SK-N-SH treated with all-trans-retinoic acid at 6 μM for 48 hours (cell line): Measurements from ENCODE around the gene PCDH9.

ENCODE experiments used
- RARB ChIP-seq: fragments of 250-450 bp; sonication (Bioruptor Pico); IDR thresholded peaks from 2 replicates; pipeline ENCODE4 v1.8.0; 2021; ENCODE audit warnings: mild to moderate bottlenecking, moderate library complexity
- TF ChIP-seq, protein P1 (sequence below): fragments of 250-450 bp; sonication (Bioruptor Pico); IDR thresholded peaks from 2 replicates; pipeline ENCODE4 v1.8.0; 2020; ENCODE audit warnings: mild to moderate bottlenecking, moderate library complexity, borderline replicate concordance

DNA sequence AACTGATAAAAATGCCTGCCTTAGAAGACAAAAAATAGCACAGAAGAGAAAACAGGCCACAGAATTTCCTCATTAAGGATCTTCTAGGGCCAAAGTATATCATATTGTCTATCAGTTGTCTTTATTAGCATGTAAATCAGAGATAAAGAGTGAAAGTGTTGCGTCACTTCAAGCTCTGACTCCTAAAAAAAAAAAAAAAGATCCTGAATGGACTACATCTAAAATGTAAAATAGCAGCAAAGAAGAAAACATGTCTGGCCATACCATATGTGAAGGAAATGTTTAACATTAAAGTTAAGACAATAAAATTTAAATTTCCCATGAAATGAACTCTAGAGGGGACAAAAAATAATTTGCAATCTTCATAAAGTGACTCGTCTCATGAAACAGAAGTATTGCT is 237.4 kb downstream of the PCDH9 start:
- no peak for TF ChIP-seq RARB (CRISPR knock-in tag)
- TF ChIP-seq, protein P1, sequence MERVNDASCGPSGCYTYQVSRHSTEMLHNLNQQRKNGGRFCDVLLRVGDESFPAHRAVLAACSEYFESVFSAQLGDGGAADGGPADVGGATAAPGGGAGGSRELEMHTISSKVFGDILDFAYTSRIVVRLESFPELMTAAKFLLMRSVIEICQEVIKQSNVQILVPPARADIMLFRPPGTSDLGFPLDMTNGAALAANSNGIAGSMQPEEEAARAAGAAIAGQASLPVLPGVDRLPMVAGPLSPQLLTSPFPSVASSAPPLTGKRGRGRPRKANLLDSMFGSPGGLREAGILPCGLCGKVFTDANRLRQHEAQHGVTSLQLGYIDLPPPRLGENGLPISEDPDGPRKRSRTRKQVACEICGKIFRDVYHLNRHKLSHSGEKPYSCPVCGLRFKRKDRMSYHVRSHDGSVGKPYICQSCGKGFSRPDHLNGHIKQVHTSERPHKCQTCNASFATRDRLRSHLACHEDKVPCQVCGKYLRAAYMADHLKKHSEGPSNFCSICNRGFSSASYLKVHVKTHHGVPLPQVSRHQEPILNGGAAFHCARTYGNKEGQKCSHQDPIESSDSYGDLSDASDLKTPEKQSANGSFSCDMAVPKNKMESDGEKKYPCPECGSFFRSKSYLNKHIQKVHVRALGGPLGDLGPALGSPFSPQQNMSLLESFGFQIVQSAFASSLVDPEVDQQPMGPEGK (CRISPR knock-in tag) = no peak
